ENCODE data around the gene SPSB3. TPM values are rescaled to one million over a fixed set of nuclear protein-coding genes. Genes with fewer than 3 reads are reported as not detected.

Gene SPSB3
- total and polyA plus RNA-seq, 2 experiments from 2014 or later: 27.1 to 34.7 TPM

DNA sequence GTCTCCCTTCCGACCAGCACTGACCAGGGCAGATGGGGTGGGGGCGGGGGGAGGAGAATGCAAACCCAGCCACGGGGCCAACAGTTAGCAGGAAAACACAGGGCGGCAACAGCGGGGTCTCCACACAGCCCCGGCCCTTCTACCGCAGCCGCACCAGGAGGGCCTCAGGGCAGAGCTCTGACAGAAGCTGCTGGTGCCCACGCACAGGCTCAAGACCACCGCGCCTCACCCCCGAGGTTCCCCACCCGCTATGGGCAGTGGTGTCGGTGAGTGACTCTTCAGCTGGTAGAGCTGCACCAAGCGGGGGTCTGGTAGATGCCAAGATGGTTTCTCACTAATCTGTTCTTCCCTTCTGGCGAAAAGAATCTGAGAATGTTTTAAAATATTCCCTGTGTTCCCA is 28.2 kb upstream of the SPSB3 start (continued):
- TF ChIP-seq ZNF462 (CRISPR knock-in tag; IDR thresholded peaks at IDR 0.05): no peak

- no peaks in the 10 kb centered on the region; the same call in 1 of the 2 replicates for H3F3A ChIP-seq (replicated peaks; ENCODE audit: low read depth)
- no peak overlapping the region for H3K4me2 ChIP-seq
- TF ChIP-seq, protein P1, sequence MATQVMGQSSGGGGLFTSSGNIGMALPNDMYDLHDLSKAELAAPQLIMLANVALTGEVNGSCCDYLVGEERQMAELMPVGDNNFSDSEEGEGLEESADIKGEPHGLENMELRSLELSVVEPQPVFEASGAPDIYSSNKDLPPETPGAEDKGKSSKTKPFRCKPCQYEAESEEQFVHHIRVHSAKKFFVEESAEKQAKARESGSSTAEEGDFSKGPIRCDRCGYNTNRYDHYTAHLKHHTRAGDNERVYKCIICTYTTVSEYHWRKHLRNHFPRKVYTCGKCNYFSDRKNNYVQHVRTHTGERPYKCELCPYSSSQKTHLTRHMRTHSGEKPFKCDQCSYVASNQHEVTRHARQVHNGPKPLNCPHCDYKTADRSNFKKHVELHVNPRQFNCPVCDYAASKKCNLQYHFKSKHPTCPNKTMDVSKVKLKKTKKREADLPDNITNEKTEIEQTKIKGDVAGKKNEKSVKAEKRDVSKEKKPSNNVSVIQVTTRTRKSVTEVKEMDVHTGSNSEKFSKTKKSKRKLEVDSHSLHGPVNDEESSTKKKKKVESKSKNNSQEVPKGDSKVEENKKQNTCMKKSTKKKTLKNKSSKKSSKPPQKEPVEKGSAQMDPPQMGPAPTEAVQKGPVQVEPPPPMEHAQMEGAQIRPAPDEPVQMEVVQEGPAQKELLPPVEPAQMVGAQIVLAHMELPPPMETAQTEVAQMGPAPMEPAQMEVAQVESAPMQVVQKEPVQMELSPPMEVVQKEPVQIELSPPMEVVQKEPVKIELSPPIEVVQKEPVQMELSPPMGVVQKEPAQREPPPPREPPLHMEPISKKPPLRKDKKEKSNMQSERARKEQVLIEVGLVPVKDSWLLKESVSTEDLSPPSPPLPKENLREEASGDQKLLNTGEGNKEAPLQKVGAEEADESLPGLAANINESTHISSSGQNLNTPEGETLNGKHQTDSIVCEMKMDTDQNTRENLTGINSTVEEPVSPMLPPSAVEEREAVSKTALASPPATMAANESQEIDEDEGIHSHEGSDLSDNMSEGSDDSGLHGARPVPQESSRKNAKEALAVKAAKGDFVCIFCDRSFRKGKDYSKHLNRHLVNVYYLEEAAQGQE (IDR thresholded peaks at IDR 0.05; ENCODE audit: unreplicated experiment): no peak
- TF ChIP-seq POLR2AphosphoS5 (IDR thresholded peaks at IDR 0.05; ENCODE audit: low read depth) (no peak), STAT1 (IDR thresholded peaks at IDR 0.05; ENCODE audit: unreplicated experiment) (no peak), EZH2 (IDR thresholded peaks at IDR 0.05; ENCODE audit: low read depth, unreplicated experiment) (no peak), NANOG (IDR thresholded peaks at IDR 0.05; ENCODE audit: borderline replicate concordance) (no peak), EZH2phosphoT487 (IDR thresholded peaks at IDR 0.05; ENCODE audit: unreplicated experiment) (no peak), CREB1 (CRISPR knock-in tag; IDR thresholded peaks at IDR 0.05; ENCODE audit: low read depth) (no peak), ZNF331 (CRISPR knock-in tag; IDR thresholded peaks at IDR 0.05; ENCODE audit: low read depth) (no peak), ZNF114 (CRISPR knock-in tag; IDR thresholded peaks at IDR 0.05) (no peak)
- TF ChIP-seq, protein P2, sequence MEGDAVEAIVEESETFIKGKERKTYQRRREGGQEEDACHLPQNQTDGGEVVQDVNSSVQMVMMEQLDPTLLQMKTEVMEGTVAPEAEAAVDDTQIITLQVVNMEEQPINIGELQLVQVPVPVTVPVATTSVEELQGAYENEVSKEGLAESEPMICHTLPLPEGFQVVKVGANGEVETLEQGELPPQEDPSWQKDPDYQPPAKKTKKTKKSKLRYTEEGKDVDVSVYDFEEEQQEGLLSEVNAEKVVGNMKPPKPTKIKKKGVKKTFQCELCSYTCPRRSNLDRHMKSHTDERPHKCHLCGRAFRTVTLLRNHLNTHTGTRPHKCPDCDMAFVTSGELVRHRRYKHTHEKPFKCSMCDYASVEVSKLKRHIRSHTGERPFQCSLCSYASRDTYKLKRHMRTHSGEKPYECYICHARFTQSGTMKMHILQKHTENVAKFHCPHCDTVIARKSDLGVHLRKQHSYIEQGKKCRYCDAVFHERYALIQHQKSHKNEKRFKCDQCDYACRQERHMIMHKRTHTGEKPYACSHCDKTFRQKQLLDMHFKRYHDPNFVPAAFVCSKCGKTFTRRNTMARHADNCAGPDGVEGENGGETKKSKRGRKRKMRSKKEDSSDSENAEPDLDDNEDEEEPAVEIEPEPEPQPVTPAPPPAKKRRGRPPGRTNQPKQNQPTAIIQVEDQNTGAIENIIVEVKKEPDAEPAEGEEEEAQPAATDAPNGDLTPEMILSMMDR (conservative IDR thresholded peaks at IDR 0.05; ENCODE audit: low read depth in 2 of 2): no peak
- TF ChIP-seq, protein P3, sequence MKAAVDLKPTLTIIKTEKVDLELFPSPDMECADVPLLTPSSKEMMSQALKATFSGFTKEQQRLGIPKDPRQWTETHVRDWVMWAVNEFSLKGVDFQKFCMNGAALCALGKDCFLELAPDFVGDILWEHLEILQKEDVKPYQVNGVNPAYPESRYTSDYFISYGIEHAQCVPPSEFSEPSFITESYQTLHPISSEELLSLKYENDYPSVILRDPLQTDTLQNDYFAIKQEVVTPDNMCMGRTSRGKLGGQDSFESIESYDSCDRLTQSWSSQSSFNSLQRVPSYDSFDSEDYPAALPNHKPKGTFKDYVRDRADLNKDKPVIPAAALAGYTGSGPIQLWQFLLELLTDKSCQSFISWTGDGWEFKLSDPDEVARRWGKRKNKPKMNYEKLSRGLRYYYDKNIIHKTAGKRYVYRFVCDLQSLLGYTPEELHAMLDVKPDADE (IDR thresholded peaks at IDR 0.05): no peak
- no peaks in the 10 kb centered on the region; the same call in 1 of the 2 replicates for H3K79me2 ChIP-seq (replicated peaks; ENCODE audit: insufficient read depth)
- no peak overlapping the region for H2AFZ ChIP-seq
- H3K9me2 ChIP-seq (ENCODE audit: insufficient read depth): no peaks in the 10 kb centered on the region
- no peaks in the 10 kb centered on the region for H3K4me1 ChIP-seq (ENCODE audit: insufficient read depth)
- Mint-ChIP-seq H3K27ac (no peak overlapping the region), H3K4me3 (no peak overlapping the region), H3K36me3 (ENCODE audit: low read depth) (peaks cover 29% of the 10 kb centered on the region), H3K4me1 (no peaks in the 10 kb centered on the region), H3K27me3 (ENCODE audit: insufficient read depth, low read depth, poor library complexity) (peaks cover 4% of the 10 kb centered on the region), H3K9me3 (peaks cover 9% of the 10 kb centered on the region; the same call in 2 of the 3 replicates)
- H3K27ac ChIP-seq (ENCODE audit: low read depth): no peak overlapping the region
- no peaks in the 10 kb centered on the region for H3K27me3 ChIP-seq (ENCODE audit: insufficient read depth)
- H3K4me3 ChIP-seq: no peak overlapping the region
- no peaks in the 10 kb centered on the region; the same call in 1 of the 2 replicates for H4K20me1 ChIP-seq (replicated peaks; ENCODE audit: insufficient read depth)
- DNase-seq (ENCODE audit: low spot score): no peak
- no peak for ATAC-seq
- H3K36me3 ChIP-seq (ENCODE audit: insufficient read depth): no peaks in the 10 kb centered on the region
Measured at GRCh38 chr16:1810106-1810505, 27.7 kb upstream of the SPSB3 start.

Data from GM23338 (cell line).